ENCODE measurements around the gene CDH18. TPM values are rescaled to one million over a fixed set of nuclear protein-coding genes. Genes with fewer than 3 reads are reported as not detected.
A peak's percentile ranks its signal among the peaks of the same experiment; 100 is the strongest.
"Not testable (repeated sequence)": the region's sequence is repeated elsewhere in the genome, so short reads cannot be mapped to it uniquely, and the experiment has no call there.

Gene CDH18
- polyA plus RNA-seq, 3 donors from 2014 or later, result not detected

- Mint-ChIP-seq H3K27me3 (ENCODE audit: low read depth in 3 of 3) (no peaks in the 10 kb centered on the region), H3K4me1 (no peaks in the 10 kb centered on the region)
Measured at GRCh38 chr5:19782566-19782965, 205.4 kb downstream of the CDH18 start.

GRCh38 chr5:19777363-19777762 is 210.6 kb downstream of the CDH18 start:
- Mint-ChIP-seq H3K36me3 (peaks cover 0 to 2% (median 0%) of the 10 kb centered on the region in 3 donors), H3K4me3 (no peak overlapping the region), H3K27ac (no peak overlapping the region), H3K4me1 (no peaks in the 10 kb centered on the region), H3K27me3 (ENCODE audit: low read depth in 3 of 3) (no peaks in the 10 kb centered on the region), H3K9me3 (peaks cover 8 to 54% (median 19%) of the 10 kb centered on the region in 6 donors)
- DNase-seq, result no peak

More at GRCh38 chr5:19782566-19782965, 205.4 kb downstream of the CDH18 start:
- H3K9me3 Mint-ChIP-seq, result peaks cover 10 to 42% (median 14%) of the 10 kb centered on the region in 6 donors
- no peak overlapping the region for H3K4me3 Mint-ChIP-seq
- no peak for DNase-seq
- H3K27ac Mint-ChIP-seq, result no peak overlapping the region
- no peaks in the 10 kb centered on the region for H3K36me3 Mint-ChIP-seq

DNA sequence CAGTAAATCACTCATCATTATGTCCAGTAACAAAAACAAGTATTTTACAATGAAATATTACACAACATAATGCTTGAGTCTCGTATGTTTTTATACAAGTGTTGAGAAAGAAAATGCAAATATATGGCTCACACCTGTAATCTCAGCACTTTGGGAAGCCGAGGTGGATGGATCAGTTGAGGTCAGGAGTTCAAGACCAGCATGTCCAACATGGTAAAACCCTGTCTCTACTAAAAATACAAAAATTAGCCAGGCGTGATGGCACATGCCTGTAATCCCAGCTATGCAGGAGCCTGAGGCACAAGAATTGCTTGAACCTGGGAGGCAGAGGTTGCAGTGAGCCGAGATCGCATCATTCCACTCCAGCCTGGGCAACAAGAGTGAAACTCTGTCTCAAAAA is 211.1 kb downstream of the CDH18 start:
- not testable (repeated sequence) for H3K36me3 Mint-ChIP-seq; H3K27ac Mint-ChIP-seq; H3K4me1 Mint-ChIP-seq; H3K27me3 Mint-ChIP-seq (ENCODE audit: low read depth in 3 of 3); DNase-seq; H3K4me3 Mint-ChIP-seq
- peaks cover 8 to 54% (median 19%) of the 10 kb centered on the region in 6 donors for H3K9me3 Mint-ChIP-seq

- DNase-seq, result no peak
- Mint-ChIP-seq H3K36me3 (peaks cover 0 to 2% (median 0%) of the 10 kb centered on the region in 3 donors), H3K9me3 (peaks cover 8 to 58% (median 23%) of the 10 kb centered on the region in 6 donors), H3K27me3 (ENCODE audit: low read depth in 3 of 3) (peaks cover 0 to 1% (median 0%) of the 10 kb centered on the region in 3 donors), H3K4me1 (no peaks in the 10 kb centered on the region), H3K4me3 (peak overlapping the region in 1 of 5 donors; percentile 18), H3K27ac (no peak overlapping the region)
Measured at GRCh38 chr5:19771174-19771835, 216.7 kb downstream of the CDH18 start.

GRCh38 chr5:19770396-19770795 is 217.6 kb downstream of the CDH18 start:
- H3K4me3 Mint-ChIP-seq, result no peak overlapping the region
- no peaks in the 10 kb centered on the region for H3K4me1 Mint-ChIP-seq
- no peak overlapping the region for H3K27ac Mint-ChIP-seq
- peaks cover 0 to 1% (median 0%) of the 10 kb centered on the region in 3 donors for H3K27me3 Mint-ChIP-seq (ENCODE audit: low read depth in 3 of 3)
- no peaks in the 10 kb centered on the region for H3K36me3 Mint-ChIP-seq
- H3K9me3 Mint-ChIP-seq, result peaks cover 12 to 53% (median 23%) of the 10 kb centered on the region in 6 donors
- no peak for DNase-seq

DNA sequence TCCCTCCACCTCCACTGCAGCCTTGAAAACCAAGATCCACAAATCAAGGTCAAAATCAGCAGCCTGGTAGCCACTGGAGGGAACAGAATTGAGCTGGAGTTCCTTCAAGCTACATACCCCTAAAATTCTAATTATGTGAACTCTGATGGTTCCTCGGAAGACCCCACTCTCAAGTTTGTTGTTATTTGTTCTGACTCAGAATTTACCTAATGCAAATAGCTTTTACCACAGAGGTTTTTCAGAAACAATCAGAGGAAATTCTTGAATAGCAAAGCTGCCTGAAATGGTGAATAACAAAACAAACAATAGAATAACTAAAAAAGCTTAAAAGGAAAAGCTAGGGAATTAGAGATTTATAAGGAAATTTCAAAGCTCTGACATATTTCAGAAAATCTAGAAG is 220.0 kb downstream of the CDH18 start:
- Mint-ChIP-seq H3K4me3 (no peak overlapping the region), H3K27ac (no peak overlapping the region)

DNA sequence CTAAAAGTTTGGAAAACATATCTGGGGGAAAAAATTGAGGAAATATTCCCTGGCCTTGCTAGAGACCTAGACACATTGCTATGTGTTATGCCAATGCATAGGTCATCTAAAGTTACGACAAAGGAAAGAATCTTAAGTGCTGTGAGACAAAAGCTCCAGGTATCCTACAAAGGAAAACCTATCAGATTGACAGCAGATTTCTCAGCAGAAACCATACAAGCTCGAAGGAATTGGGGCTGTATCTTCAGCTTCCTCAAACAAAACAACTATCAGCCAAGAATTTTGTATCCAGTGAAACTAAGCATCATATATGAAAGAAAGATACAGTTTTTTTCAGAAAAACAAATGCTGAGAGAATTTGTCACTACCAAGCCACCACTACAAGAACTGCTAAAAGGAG is 234.4 kb downstream of the CDH18 start:
- Mint-ChIP-seq H3K4me1 (no peaks in the 10 kb centered on the region), H3K27ac (no peak overlapping the region), H3K27me3 (ENCODE audit: low read depth in 3 of 3) (no peaks in the 10 kb centered on the region), H3K36me3 (no peaks in the 10 kb centered on the region), H3K4me3 (no peak overlapping the region), H3K9me3 (peaks cover 13 to 48% (median 18%) of the 10 kb centered on the region in 6 donors)
- no peak for DNase-seq

More for the DNA sequence above, 220.0 kb downstream of the CDH18 start:
- H3K9me3 Mint-ChIP-seq, result peaks cover 13 to 48% (median 27%) of the 10 kb centered on the region in 6 donors
- H3K27me3 Mint-ChIP-seq (ENCODE audit: low read depth in 3 of 3), result peaks cover 0 to 1% (median 0%) of the 10 kb centered on the region in 3 donors
- H3K4me1 Mint-ChIP-seq, result no peaks in the 10 kb centered on the region
- no peaks in the 10 kb centered on the region for H3K36me3 Mint-ChIP-seq
- DNase-seq, result no peak

DNA sequence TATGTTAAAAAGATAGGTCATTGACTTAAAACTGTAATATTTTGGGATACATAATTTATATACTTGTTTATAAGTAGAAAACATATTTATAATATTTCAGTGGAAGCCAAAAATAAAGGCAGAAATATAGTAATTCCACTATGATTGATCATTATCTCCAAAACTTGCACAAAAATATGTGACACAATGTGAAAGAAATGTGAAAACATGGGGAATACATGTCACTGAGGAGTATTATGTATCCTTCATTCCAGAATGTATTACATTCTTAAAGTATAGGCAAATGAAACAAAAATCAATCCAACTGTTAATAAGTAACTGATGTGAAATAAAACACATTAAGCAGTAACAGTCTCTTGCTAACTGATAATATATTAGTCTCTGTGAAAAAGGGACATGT is 236.7 kb downstream of the CDH18 start:
- Mint-ChIP-seq H3K36me3 (no peaks in the 10 kb centered on the region), H3K4me3 (no peak overlapping the region), H3K27me3 (ENCODE audit: low read depth in 3 of 3) (no peaks in the 10 kb centered on the region), H3K4me1 (no peaks in the 10 kb centered on the region), H3K9me3 (peaks cover 5 to 44% (median 13%) of the 10 kb centered on the region in 6 donors), H3K27ac (no peak overlapping the region)
- no peak for DNase-seq

DNA sequence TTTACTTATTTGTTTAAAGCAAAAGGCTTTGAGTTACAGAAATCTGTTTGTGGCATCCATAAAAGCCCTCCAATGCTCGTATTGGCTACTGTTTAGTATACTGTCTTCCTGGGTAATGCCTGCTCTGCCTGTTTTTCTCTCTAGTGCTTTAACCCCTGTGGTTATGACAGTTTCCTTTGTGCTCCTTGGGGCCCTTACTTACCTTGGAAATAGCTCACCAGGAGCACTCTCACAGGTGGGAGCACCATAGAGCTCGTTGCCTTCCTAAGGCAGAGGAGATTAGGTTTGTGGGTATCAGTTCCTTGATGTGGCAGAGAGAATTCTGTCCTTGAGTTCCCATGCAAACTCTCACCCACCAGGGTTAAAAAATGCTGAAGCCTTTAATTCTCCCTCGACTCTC is 242.8 kb downstream of the CDH18 start:
- Mint-ChIP-seq H3K4me1 (no peaks in the 10 kb centered on the region), H3K4me3 (no peak overlapping the region), H3K9me3 (peaks cover 9 to 35% (median 12%) of the 10 kb centered on the region in 6 donors), H3K36me3 (peaks cover 0 to 5% (median 0%) of the 10 kb centered on the region in 3 donors), H3K27ac (no peak overlapping the region), H3K27me3 (ENCODE audit: low read depth in 3 of 3) (peaks cover 0 to 2% (median 2%) of the 10 kb centered on the region in 3 donors)
- no peak for DNase-seq

GRCh38 chr5:19739671-19740070 is 248.3 kb downstream of the CDH18 start:
- no peaks in the 10 kb centered on the region for H3K4me1 Mint-ChIP-seq
- no peak for DNase-seq
- H3K27ac Mint-ChIP-seq, result no peak overlapping the region
- peaks cover 0 to 3% (median 2%) of the 10 kb centered on the region in 3 donors for H3K27me3 Mint-ChIP-seq (ENCODE audit: low read depth in 3 of 3)
- H3K9me3 Mint-ChIP-seq, result peaks cover 14 to 54% (median 24%) of the 10 kb centered on the region in 6 donors
- H3K4me3 Mint-ChIP-seq, result no peak overlapping the region
- peaks cover 0 to 5% (median 0%) of the 10 kb centered on the region in 3 donors for H3K36me3 Mint-ChIP-seq

GRCh38 chr5:19734776-19735175 is 253.2 kb downstream of the CDH18 start:
- H3K9me3 Mint-ChIP-seq, result peaks cover 13 to 58% (median 39%) of the 10 kb centered on the region in 6 donors
- H3K27ac Mint-ChIP-seq, result no peak overlapping the region
- H3K4me3 Mint-ChIP-seq, result no peak overlapping the region
- peaks cover 0 to 2% (median 0%) of the 10 kb centered on the region in 3 donors for H3K27me3 Mint-ChIP-seq (ENCODE audit: low read depth in 3 of 3)
- no peaks in the 10 kb centered on the region for H3K4me1 Mint-ChIP-seq
- no peak for DNase-seq
- H3K36me3 Mint-ChIP-seq, result no peaks in the 10 kb centered on the region

DNA sequence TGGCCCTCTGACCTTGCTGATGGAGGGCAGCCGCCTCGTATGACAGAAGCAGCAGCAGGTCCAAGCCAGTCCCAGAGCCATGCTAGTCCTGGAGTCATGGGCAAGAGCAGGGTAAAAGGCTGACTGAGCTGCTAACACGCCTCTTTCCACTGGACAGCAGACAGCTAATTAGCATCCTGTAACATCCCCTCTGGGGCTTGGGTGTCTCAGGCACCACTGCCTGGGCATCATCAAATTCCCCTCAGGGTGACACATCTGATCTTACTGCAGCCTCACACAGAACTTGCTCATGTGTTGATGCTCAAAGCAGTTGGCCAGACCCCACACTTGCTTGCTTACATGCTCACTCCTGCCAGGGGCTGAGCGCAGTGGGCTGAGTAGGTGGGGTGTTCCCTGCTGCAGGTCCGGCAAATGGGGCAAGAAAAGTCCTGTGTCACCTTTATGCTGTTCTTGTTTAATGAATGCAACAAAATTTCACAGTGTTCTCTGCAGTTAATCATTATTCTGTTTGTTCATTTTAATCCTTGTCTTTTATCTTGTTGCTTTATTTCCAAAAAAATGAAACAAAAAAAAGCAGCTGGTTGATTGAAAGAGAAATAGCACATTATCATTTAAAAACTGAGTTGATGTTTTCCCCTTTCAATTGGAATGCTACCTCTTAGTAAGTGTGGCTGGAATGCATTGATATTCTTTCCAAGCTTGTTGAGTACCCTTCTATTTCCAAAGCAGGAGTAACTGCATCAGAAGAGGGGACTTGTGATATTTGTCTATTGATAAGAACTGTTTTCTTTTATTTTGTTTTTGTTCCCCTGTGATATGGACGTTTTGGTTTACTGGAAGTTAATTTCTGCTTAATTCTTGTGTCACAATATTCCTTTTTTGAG is 254.1 kb downstream of the CDH18 start:
- H3K9me3 Mint-ChIP-seq, result peaks cover 11 to 57% (median 40%) of the 10 kb centered on the region in 6 donors
- no peaks in the 10 kb centered on the region for H3K36me3 Mint-ChIP-seq
- no peaks in the 10 kb centered on the region for H3K4me1 Mint-ChIP-seq
- DNase-seq, result no peak
- H3K27ac Mint-ChIP-seq, result no peak overlapping the region
- no peak overlapping the region for H3K4me3 Mint-ChIP-seq
- H3K27me3 Mint-ChIP-seq (ENCODE audit: low read depth in 3 of 3), result no peaks in the 10 kb centered on the region

DNA sequence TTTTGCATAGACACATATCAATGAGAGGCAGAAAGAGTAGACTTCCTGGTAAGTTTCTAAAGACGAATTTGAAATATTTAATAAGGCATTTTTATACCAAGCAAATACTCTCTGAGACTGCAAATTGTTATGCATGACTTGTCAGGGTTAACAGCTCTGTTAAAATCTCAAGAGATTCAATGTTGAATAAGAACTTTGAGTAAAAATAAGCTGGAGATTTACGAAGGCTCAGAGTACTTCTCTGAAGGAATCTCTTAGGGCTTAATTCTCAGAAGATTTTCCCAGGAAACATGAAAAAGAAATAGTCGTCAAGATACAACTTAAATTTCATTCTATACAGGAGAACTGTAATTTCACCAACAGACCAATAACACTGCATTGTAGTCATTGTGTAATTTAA is 259.4 kb downstream of the CDH18 start:
- H3K4me3 Mint-ChIP-seq, result no peak overlapping the region
- no peaks in the 10 kb centered on the region for H3K4me1 Mint-ChIP-seq
- no peaks in the 10 kb centered on the region for H3K27me3 Mint-ChIP-seq (ENCODE audit: low read depth in 3 of 3)
- H3K9me3 Mint-ChIP-seq, result peaks cover 8 to 44% (median 32%) of the 10 kb centered on the region in 6 donors
- H3K27ac Mint-ChIP-seq, result no peak overlapping the region
- H3K36me3 Mint-ChIP-seq, result no peaks in the 10 kb centered on the region
- no peak for DNase-seq

DNA sequence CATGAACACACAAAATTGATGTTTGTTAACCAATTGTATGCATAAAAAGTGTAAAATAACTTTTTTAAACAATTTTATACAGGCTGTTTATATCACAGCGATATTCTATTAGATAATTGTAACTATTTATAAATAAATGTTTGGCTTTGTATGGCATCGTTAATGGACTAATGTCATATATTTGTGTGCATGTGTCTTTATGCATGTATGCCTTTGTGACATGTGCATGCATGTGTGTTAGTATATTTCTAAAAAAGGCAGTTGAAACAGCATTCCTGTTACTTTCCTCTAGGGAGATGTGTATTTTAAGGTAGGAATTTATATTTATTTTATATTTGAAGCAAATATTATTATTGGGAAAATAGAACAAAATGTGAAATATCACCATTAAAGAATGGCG is 268.9 kb downstream of the CDH18 start:
- Mint-ChIP-seq H3K9me3 (peaks cover 1 to 41% (median 5%) of the 10 kb centered on the region in 6 donors), H3K4me3 (no peak overlapping the region), H3K27me3 (ENCODE audit: low read depth in 3 of 3) (no peaks in the 10 kb centered on the region), H3K27ac (no peak overlapping the region), H3K4me1 (no peaks in the 10 kb centered on the region), H3K36me3 (no peaks in the 10 kb centered on the region)
- no peak for DNase-seq
